Loucy (cell line): ENCODE data around the gene ULBP1.

ENCODE experiments used
- H2AFZ ChIP-seq: fragments of 200-600 bp; sonication (generic); 2 replicates; pipeline ENCODE4 v1.6.0; 2016; ENCODE audit warnings: antibody characterized with exemption, mild to moderate bottlenecking, low read length, moderate library complexity
- H3F3A ChIP-seq: fragments of 200-600 bp; 2 replicates; pipeline ENCODE4 v1.6.0; 2016; ENCODE audit warnings: antibody characterized with exemption, low read depth, mild to moderate bottlenecking
- H3K27me3 ChIP-seq: fragments of 200-600 bp; sonication (generic); 2 replicates; pipeline ENCODE4 v1.6.1; 2014; ENCODE audit warnings: low read length, mild to moderate bottlenecking; ENCODE audit not compliant: insufficient read depth, poor library complexity, severe bottlenecking
- H3K36me3 ChIP-seq: fragments of 200-600 bp; sonication (generic); 2 replicates; pipeline ENCODE4 v1.6.1; 2016; ENCODE audit warnings: low read length; ENCODE audit not compliant: insufficient read depth
- H3K4me1 ChIP-seq: fragments of 200-600 bp; sonication (generic); 2 replicates; pipeline ENCODE4 v1.5.1; 2014; ENCODE audit warnings: low read length, mild to moderate bottlenecking; ENCODE audit not compliant: insufficient read depth, poor library complexity, severe bottlenecking
- H3K4me2 ChIP-seq: fragments of 200-600 bp; sonication (generic); 2 replicates; pipeline ENCODE4 v1.6.0; 2014; ENCODE audit warnings: antibody characterized with exemption, low read length, low read depth, mild to moderate bottlenecking; ENCODE audit not compliant: poor library complexity, severe bottlenecking
- H3K4me3 ChIP-seq: fragments of 200-600 bp; sonication (generic); 2 replicates; pipeline ENCODE4 v1.5.1; 2014; ENCODE audit warnings: low read length, mild to moderate bottlenecking, mixed read lengths; ENCODE audit not compliant: poor library complexity, severe bottlenecking
- H3K79me2 ChIP-seq: fragments of 200-600 bp; sonication (generic); 2 replicates; pipeline ENCODE4 v1.6.1; 2014; ENCODE audit warnings: low read length; ENCODE audit not compliant: insufficient read depth
- H3K9ac ChIP-seq: fragments of 200-600 bp; sonication (generic); 2 replicates; pipeline ENCODE4 v1.6.0; 2014; ENCODE audit warnings: mild to moderate bottlenecking, low read depth, low read length, moderate library complexity; ENCODE audit not compliant: poor library complexity, severe bottlenecking
- H3K9me2 ChIP-seq: fragments of 200-600 bp; sonication (generic); replicated peaks from 2 replicates; pipeline ENCODE4 v1.6.1; 2016; ENCODE audit warnings: low read depth, low read length, mixed read lengths
- H3K9me3 ChIP-seq: fragments of 200-600 bp; sonication (generic); 2 replicates; pipeline ENCODE4 v1.6.1; 2014; ENCODE audit warnings: mild to moderate bottlenecking, antibody characterized with exemption, low read length, low read depth; ENCODE audit not compliant: insufficient read depth
- H4K20me1 ChIP-seq: fragments of 200-600 bp; sonication (generic); 2 replicates; pipeline ENCODE4 v1.6.0; 2014; ENCODE audit warnings: antibody characterized with exemption, low read length, mild to moderate bottlenecking; ENCODE audit not compliant: insufficient read depth, poor library complexity, severe bottlenecking
- CTCF ChIP-seq: fragments of 200-600 bp; sonication (generic); conservative IDR thresholded peaks from 2 replicates; pipeline ENCODE4 v1.5.1; 2014; ENCODE audit warnings: mild to moderate bottlenecking, antibody characterized with exemption, low read length
- EZH2phosphoT487 ChIP-seq: fragments of 200-600 bp; IDR thresholded peaks from 2 replicates; pipeline ENCODE4 v1.6.1; 2018; ENCODE audit warnings: antibody characterized with exemption, mild to moderate bottlenecking, moderate library complexity, borderline replicate concordance

The ULBP1 gene

GRCh38 chr6:149974825-149975224 is 11.1 kb downstream of the ULBP1 start:
- peak overlapping the region; percentile 62 for H3K4me2 ChIP-seq
- peak overlapping the region; percentile 41 for H3K4me3 ChIP-seq
- TF ChIP-seq CTCF: no peak
- TF ChIP-seq EZH2phosphoT487: no peak
- no peak overlapping the region for H3K9ac ChIP-seq
- H3K79me2 ChIP-seq: no peaks in the 10 kb centered on the region
- no peaks in the 10 kb centered on the region for H3K9me3 ChIP-seq
- peaks cover 13% of the 10 kb centered on the region for H3K4me1 ChIP-seq
- H4K20me1 ChIP-seq: no peaks in the 10 kb centered on the region
- no peaks in the 10 kb centered on the region for H3K27me3 ChIP-seq
- H3K9me2 ChIP-seq: no peaks in the 10 kb centered on the region
- H2AFZ ChIP-seq: peak overlapping the region; percentile 72
- no peaks in the 10 kb centered on the region for H3F3A ChIP-seq
- no peaks in the 10 kb centered on the region for H3K36me3 ChIP-seq

GRCh38 chr6:149975400-149975799 is 11.7 kb downstream of the ULBP1 start:
- H3K4me1 ChIP-seq: peaks cover 13% of the 10 kb centered on the region
- TF ChIP-seq EZH2phosphoT487 (no peak), CTCF (no peak)
- H3K36me3 ChIP-seq: no peaks in the 10 kb centered on the region
- H3K4me3 ChIP-seq: no peak overlapping the region
- no peaks in the 10 kb centered on the region for H4K20me1 ChIP-seq
- no peak overlapping the region for H3K9ac ChIP-seq
- no peaks in the 10 kb centered on the region for H3F3A ChIP-seq
- H2AFZ ChIP-seq: no peak overlapping the region
- no peak overlapping the region for H3K4me2 ChIP-seq
- H3K79me2 ChIP-seq: no peaks in the 10 kb centered on the region
- no peaks in the 10 kb centered on the region for H3K9me2 ChIP-seq
- no peaks in the 10 kb centered on the region for H3K9me3 ChIP-seq
- no peaks in the 10 kb centered on the region for H3K27me3 ChIP-seq

- no peak overlapping the region for H2AFZ ChIP-seq
- no peaks in the 10 kb centered on the region for H3K9me3 ChIP-seq
- no peak overlapping the region for H3K9ac ChIP-seq
- H4K20me1 ChIP-seq: no peaks in the 10 kb centered on the region
- no peak overlapping the region for H3K4me3 ChIP-seq
- H3K79me2 ChIP-seq: no peaks in the 10 kb centered on the region
- no peaks in the 10 kb centered on the region for H3K9me2 ChIP-seq
- no peak overlapping the region for H3K4me2 ChIP-seq
- no peaks in the 10 kb centered on the region for H3K27me3 ChIP-seq
- H3F3A ChIP-seq: peaks cover 3% of the 10 kb centered on the region; the same call in 1 of the 2 replicates
- H3K36me3 ChIP-seq: no peaks in the 10 kb centered on the region
- peaks cover 13% of the 10 kb centered on the region for H3K4me1 ChIP-seq
- TF ChIP-seq EZH2phosphoT487: no peak
- TF ChIP-seq CTCF: no peak
These were observed 13.5 kb downstream of the ULBP1 start for GRCh38 chr6:149977221-149977620.
